Measurements from ENCODE around the gene KRT79.

DNA sequence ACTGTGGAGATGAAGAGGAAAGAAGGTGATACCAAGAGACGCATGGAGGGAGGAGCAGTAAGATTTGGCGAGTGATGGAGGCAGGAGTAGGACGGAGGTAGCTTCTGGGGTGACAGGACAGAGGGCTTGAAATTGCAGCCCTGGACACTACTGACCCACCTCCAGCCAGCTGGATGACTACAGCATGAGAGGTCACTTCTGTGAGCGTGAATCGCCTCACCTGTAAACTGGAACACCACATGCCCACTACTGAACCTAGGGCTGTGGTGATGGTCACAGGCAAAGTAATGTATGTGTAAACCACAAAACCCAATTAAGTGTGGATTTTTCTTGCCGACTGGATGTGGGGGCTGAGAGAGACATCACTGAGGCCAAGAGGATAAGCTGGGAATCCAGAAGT, 13.6 kb downstream of the KRT79 start:
- TF ChIP-seq POLR2AphosphoS5 (IDR thresholded peaks at IDR 0.05; ENCODE audit: low read depth, low read length): no peak
- TF ChIP-seq POLR2A (IDR thresholded peaks at IDR 0.05; ENCODE audit: low read depth, low read length): no peak
- no peak for TF ChIP-seq SPI1 (IDR thresholded peaks at IDR 0.05; ENCODE audit: low read depth, low read length)

Data from GM12891 (cell line).